GM21528 (cell line): ENCODE results near the gene TBC1D10A.
A peak's percentile ranks its signal among the peaks of the same experiment; 100 is the strongest.

Experiments used
- ATAC-seq: cut with Tn5 transposase; IDR thresholded peaks from one replicate; pipeline ENCODE4 v1.9.1; 2021; ENCODE audit warnings: mild to moderate bottlenecking, moderate library complexity; ENCODE audit not compliant: unreplicated experiment, low FRiP score

Gene TBC1D10A

GRCh38 chr22:30272781-30273601 is 53.8 kb downstream of the TBC1D10A start:
- ATAC-seq = no peak

GRCh38 chr22:30270832-30271231 is 55.9 kb downstream of the TBC1D10A start:
- no peak for ATAC-seq

- no peak for ATAC-seq
These were observed 58.4 kb downstream of the TBC1D10A start for GRCh38 chr22:30268331-30268730.

GRCh38 chr22:30267382-30268302 is 59.1 kb downstream of the TBC1D10A start:
- no peak for ATAC-seq

- no peak for ATAC-seq
These were observed 60.0 kb downstream of the TBC1D10A start, which contains the start of gene OSM for GRCh38 chr22:30266445-30267381. Gene OSM, minus strand, starts transcription at chr22:30266851. Its CDS starts 52 bp downstream, at chr22:30266799.

GRCh38 chr22:30265823-30266444 is 60.8 kb downstream of the TBC1D10A start:
- ATAC-seq = peak; percentile 58

- ATAC-seq = no peak
These were observed 61.5 kb downstream of the TBC1D10A start for GRCh38 chr22:30265131-30265720.

GRCh38 chr22:30263883-30264282 is 62.9 kb downstream of the TBC1D10A start:
- no peak for ATAC-seq

- no peak for ATAC-seq
These were observed 63.6 kb downstream of the TBC1D10A start for GRCh38 chr22:30262917-30263741.

- no peak for ATAC-seq
These were observed 64.6 kb downstream of the TBC1D10A start for GRCh38 chr22:30262112-30262511.

- no peak for ATAC-seq
These were observed 65.6 kb downstream of the TBC1D10A start for GRCh38 chr22:30261134-30261533.

- no peak for ATAC-seq
These were observed 66.1 kb downstream of the TBC1D10A start for GRCh38 chr22:30260682-30261081.

- ATAC-seq = no peak
These were observed 66.5 kb downstream of the TBC1D10A start for GRCh38 chr22:30260276-30260675.

- ATAC-seq = no peak
These were observed 72.4 kb downstream of the TBC1D10A start for GRCh38 chr22:30254314-30254713.

GRCh38 chr22:30253205-30253852 is 73.4 kb downstream of the TBC1D10A start:
- ATAC-seq = no peak

GRCh38 chr22:30252411-30253204 is 74.1 kb downstream of the TBC1D10A start:
- ATAC-seq = no peak

- ATAC-seq = no peak
These were observed 75.0 kb downstream of the TBC1D10A start for GRCh38 chr22:30251711-30252110.
